HG03520 (cell line): Measurements from ENCODE around the gene NAA10.

Source experiments
- ATAC-seq: cut with Tn5 transposase; IDR thresholded peaks from one replicate; pipeline ENCODE4 v1.9.1; 2021; ENCODE audit warnings: mild to moderate bottlenecking, moderate library complexity; ENCODE audit not compliant: unreplicated experiment

The NAA10 gene

GRCh38 chrX:153950127-153950526, 15.3 kb upstream of the NAA10 start:
- no peak for ATAC-seq

- ATAC-seq: no peak
Measured at GRCh38 chrX:153948847-153949805, 14.3 kb upstream of the NAA10 start.

- ATAC-seq: no peak
Measured at GRCh38 chrX:153948002-153948466, 13.2 kb upstream of the NAA10 start.

GRCh38 chrX:153947009-153947769, 12.4 kb upstream of the NAA10 start:
- ATAC-seq: peak; percentile 83

- no peak for ATAC-seq
Measured at GRCh38 chrX:153945956-153946943, 11.4 kb upstream of the NAA10 start.

GRCh38 chrX:153944800-153945150, 9.9 kb upstream of the NAA10 start:
- ATAC-seq: no peak

- no peak for ATAC-seq
Measured at GRCh38 chrX:153944140-153944799, 9.4 kb upstream of the NAA10 start, which contains the start of gene RENBP. Gene RENBP (minus strand): TSS chrX:153944643. CDS start chrX:153944610, 33 bp downstream.

GRCh38 chrX:153941336-153942252, 6.8 kb upstream of the NAA10 start:
- no peak for ATAC-seq

GRCh38 chrX:153939573-153939972, 4.7 kb upstream of the NAA10 start:
- no peak for ATAC-seq

- ATAC-seq: no peak
Measured at GRCh38 chrX:153938226-153938786, 3.5 kb upstream of the NAA10 start.

- ATAC-seq: no peak
Measured at GRCh38 chrX:153937056-153937455, 2.2 kb upstream of the NAA10 start.

- ATAC-seq: no peak
Measured at GRCh38 chrX:153935326-153935851, 552 bp upstream of the NAA10 start.

- peak; percentile 3 for ATAC-seq
Measured at GRCh38 chrX:153934148-153934761, 582 bp downstream of the NAA10 start.

GRCh38 chrX:153933748-153934147, 1.1 kb downstream of the NAA10 start:
- no peak for ATAC-seq

- ATAC-seq: no peak
Measured at GRCh38 chrX:153932220-153932915, 2.5 kb downstream of the NAA10 start.

- no peak for ATAC-seq
Measured at GRCh38 chrX:153931748-153932147, 3.1 kb downstream of the NAA10 start.

- no peak for ATAC-seq
Measured at GRCh38 chrX:153931151-153931550, 3.7 kb downstream of the NAA10 start.
